Subcutaneous adipose tissue (tissue), 4 donors: ENCODE measurements around the gene SOX13. TPM values are rescaled to one million over a fixed set of nuclear protein-coding genes. Genes with fewer than 3 reads are reported as not detected.

Source experiments
- total RNA-seq, 4 donors: library from RNA; depleted of rRNA; stranded (reverse); fragments of >200 nt; gene quantifications; one replicate each; pipeline ENCODE4 v1.1.0, GENCODE V29; 2016
- TF ChIP-seq, protein P1 (sequence below): fragments of 450-650 bp; IDR thresholded peaks from one replicate; pipeline ENCODE4 v1.5.1; 2016; ENCODE audit warnings: low read depth, mild to moderate bottlenecking, control low read depth, antibody characterized with exemption, moderate library complexity

SOX13 gene
- total RNA-seq, 4 donors from 2014 or later = 12.7 to 79.7 (median 25.3) TPM

DNA sequence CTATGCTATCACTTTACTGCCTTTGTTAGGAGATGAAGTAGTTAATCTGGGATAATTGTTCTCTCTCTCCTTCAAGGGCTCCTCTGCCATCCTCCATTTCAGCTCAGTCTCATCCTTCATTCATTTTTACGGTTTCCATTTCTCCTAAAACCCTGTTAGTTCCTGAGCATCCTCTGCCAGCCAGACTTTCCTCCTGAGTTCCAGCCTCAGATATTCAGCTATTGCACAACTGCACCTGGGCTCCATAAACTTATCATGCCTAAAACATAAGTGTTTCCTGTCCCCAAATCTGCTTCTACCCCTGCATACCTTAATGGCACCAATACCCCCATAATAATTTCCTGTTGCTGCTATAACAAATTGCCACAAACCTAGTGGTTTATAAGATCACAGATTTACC is 39.6 kb upstream of the SOX13 start:
- TF ChIP-seq, protein P1, sequence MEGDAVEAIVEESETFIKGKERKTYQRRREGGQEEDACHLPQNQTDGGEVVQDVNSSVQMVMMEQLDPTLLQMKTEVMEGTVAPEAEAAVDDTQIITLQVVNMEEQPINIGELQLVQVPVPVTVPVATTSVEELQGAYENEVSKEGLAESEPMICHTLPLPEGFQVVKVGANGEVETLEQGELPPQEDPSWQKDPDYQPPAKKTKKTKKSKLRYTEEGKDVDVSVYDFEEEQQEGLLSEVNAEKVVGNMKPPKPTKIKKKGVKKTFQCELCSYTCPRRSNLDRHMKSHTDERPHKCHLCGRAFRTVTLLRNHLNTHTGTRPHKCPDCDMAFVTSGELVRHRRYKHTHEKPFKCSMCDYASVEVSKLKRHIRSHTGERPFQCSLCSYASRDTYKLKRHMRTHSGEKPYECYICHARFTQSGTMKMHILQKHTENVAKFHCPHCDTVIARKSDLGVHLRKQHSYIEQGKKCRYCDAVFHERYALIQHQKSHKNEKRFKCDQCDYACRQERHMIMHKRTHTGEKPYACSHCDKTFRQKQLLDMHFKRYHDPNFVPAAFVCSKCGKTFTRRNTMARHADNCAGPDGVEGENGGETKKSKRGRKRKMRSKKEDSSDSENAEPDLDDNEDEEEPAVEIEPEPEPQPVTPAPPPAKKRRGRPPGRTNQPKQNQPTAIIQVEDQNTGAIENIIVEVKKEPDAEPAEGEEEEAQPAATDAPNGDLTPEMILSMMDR = no peak

DNA sequence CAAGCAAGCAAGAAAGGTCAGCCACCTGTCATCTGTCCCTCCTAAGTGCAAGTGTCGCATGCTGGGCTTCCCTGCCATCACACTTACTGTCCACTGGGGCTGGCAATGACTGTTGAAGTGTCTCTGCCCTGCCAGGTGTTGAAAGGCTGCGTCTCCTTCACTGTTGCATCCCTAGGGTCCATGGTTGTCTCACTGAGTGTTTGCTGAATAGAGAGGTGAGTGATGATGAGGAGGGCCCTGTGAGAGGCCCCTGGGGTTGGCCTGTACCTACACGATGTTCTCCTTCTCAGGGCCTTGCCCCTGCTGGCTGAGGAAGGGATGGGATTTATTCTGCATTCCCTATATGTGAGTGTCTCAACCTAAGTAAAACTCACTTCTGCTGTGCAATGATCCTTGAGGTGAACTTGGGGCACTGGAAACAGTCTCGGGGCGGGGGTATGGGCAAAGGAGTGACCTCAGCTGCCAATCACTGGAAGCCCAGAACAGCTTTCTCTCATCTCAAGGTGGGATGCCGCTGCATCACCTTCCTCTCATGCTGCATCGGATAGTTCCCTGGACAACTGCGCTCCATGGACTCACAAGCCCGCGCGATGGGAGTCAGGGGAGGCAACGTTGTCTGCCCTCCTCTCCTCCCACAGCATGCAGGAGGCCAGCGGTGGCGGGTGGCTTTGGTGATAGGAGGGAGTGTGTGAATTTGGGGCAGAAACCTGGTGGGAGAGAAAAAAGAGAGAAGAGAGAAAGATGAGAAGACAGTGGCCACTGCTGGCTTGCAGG is 35.8 kb upstream of the SOX13 start:
- TF ChIP-seq, protein P1 = no peak

DNA sequence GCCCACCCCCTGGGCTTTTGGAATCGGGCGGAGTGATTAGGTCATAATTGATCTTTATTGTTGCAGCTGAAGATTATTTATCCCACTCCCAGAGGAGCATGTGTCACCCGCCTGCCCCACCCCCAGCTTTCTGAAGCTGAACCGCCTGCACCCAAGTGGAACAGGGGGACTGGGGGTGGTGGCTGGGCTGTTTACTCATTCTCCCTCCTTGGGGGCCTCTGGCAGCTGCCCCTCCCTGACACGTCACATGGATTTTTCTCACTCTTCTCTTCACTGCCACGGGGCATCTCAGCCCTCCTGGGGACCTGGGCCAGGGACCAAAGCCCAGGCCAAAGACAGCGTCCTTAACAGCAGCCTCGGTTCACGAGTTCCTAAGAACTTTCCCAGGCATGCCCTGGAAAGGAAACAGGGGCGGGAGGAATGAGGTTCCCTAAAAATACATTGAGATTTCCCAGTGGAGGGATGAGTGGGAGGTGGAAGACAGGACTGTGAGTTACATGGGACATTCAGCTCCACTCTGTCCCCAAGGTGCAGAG is 31.6 kb upstream of the SOX13 start:
- TF ChIP-seq, protein P1 = no peak

DNA sequence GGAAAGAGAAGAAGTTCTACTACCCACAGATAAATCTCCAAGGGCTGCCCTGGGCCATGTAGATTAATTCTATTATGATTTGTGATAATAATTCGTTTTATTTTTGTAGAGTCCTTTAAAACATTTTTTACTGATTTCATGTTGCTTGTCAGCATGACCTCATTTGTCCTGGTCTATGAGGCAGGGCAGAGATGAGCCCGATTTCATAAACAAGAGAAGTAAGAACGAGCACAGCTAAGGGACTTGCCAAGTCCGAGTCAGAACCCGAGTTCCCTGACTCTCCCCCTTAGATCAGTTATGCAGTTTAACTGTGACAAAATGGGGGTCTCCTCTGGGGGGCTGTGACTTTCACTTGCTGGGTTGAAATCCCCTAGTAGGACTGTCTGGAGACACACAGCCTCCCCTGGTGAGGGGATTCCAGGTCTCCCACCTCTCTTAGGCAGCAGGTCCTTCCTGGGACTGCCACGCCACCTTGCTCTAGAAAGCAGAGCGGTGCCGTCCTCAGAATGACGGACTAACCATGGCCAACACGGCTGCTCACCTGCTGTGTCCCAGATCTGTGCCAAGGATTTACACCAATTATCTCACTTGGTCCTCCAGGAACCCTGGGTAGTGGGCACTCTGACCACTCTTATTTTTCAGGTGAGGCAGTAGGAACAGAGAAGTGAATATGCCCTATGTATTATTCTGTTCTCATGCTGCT is 31.0 kb upstream of the SOX13 start:
- TF ChIP-seq, protein P1 = no peak

DNA sequence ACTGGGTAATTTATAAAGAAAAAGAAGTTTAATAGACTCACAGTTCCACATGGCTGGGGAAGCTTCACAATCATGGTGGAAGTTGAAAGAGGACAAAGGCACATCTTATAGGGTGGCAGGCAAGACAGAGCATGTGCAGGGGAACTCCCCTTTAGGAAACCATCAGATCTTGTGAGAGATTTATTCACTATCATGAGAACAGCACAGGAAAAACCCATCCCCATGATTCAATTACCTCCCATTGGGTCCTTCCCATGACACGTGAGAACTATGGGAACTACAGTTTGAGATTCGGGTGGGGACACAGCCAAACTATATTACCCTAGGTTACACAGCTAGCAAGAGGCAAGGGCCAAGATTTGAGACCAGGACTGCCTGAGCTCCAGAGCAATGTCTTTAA is 30.4 kb upstream of the SOX13 start:
- TF ChIP-seq, protein P1 = no peak

DNA sequence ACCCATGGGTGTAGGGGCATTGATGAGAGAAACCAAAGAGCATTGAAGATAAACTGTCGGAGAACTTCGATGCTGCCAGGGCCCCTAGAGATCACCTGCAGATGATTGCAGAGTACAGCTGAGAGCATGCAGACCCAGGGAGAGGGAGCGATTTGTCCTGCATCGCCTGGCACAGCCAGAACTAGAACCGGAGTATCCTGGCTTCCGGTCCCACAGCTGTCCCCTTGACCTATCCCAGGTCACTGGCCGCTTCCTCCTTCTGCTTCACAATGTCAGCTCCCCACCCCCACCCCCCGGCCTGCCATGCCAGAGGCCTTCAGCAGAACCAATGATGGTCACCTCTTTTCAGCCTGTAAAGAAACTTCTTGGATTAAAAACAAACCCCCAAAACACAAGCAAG is 29.2 kb upstream of the SOX13 start:
- TF ChIP-seq, protein P1 = no peak

DNA sequence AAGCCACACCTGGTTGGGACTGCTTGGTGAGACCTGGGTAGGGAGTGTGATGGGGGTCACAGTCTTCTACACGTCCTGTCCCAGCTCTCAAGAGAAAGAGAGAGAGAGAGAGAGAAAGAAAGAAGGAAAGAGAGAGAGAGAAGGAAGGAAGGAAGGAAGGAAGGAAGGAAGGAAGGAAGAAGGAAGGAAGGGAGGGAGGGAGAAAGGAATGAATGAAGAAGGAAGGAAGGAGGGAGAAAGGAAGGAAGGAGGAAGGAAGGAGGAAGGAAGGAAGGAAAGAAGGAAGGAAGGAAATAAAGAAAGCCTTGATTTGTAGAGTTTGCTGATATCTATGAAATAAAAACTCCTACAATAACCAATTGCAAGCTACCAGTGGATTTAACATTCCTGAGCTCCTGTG is 28.5 kb upstream of the SOX13 start:
- TF ChIP-seq, protein P1 = no peak
